Measurements from ENCODE around the gene CRHR2. TPM values are rescaled to one million over a fixed set of nuclear protein-coding genes. Genes with fewer than 3 reads are reported as not detected.

The CRHR2 gene
- total and polyA plus RNA-seq, 2 of the 4 experiments (the other 2 are of a cell fraction), result not detected

- H3K18ac ChIP-seq (ENCODE audit: low read depth, low read length), result no peak overlapping the region
- no peak overlapping the region for H3K27ac ChIP-seq (ENCODE audit: insufficient read depth, low read length)
- no peak overlapping the region for H3K23ac ChIP-seq (ENCODE audit: low read depth, low read length)
- H3K9ac ChIP-seq (ENCODE audit: low read depth, low read length), result no peak overlapping the region
- peaks cover 1% of the 10 kb centered on the region; the same call in 1 of the 2 replicates for H3K4me1 ChIP-seq (ENCODE audit: control insufficient read depth, insufficient read depth, low read length)
- H3K79me1 ChIP-seq (ENCODE audit: low read depth in 1 of 2, low read length in 2 of 2), result peaks cover 19 to 53% of the 10 kb centered on the region in 2 experiments
- no peak overlapping the region for H2AFZ ChIP-seq (replicated peaks; ENCODE audit: low read length, poor library complexity)
- dilution Hi-C loops (cut with HindIII; ENCODE audit: low sequenced_read_pairs, unreplicated experiment), result no loop called here
- no peak overlapping the region for H2BK15ac ChIP-seq (ENCODE audit: low read depth, low read length)
- no peak overlapping the region for H2BK5ac ChIP-seq (ENCODE audit: low read depth, low read length, poor library complexity, severe bottlenecking)
- H3K14ac ChIP-seq (replicated peaks; ENCODE audit: low read depth, low read length), result no peak overlapping the region
- H3K4ac ChIP-seq (ENCODE audit: low read depth, low read length), result no peak overlapping the region
- H2BK120ac ChIP-seq (ENCODE audit: low read depth, low read length), result no peak overlapping the region
- H3K36me3 ChIP-seq (ENCODE audit: control insufficient read depth, insufficient read depth, low read length), result peaks cover 45% of the 10 kb centered on the region
- peaks cover 58% of the 10 kb centered on the region for H4K20me1 ChIP-seq (ENCODE audit: insufficient read depth, low read length)
- ChIA-PET POLR2A (ENCODE audit: unreplicated experiment) (no interaction called here), CTCF (no interaction called here)
- H3K9me3 ChIP-seq (ENCODE audit: control insufficient read depth, insufficient read depth, low read length), result no peaks in the 10 kb centered on the region
- H4K91ac ChIP-seq (ENCODE audit: insufficient read depth, low read depth, low read length), result no peak overlapping the region
- no peak overlapping the region for H3K4me3 ChIP-seq (ENCODE audit: insufficient read depth, low read depth, low read length)
- peaks cover 5% of the 10 kb centered on the region for H3K9me1 ChIP-seq (ENCODE audit: insufficient read depth, low read length)
- no peak overlapping the region for H2AK5ac ChIP-seq (ENCODE audit: low read depth, low read length)
- H2BK20ac ChIP-seq (ENCODE audit: low read depth, low read length), result no peak overlapping the region
- ATAC-seq (ENCODE audit: low read depth) (no peak), DNase-seq (no peak)
- no CpG with 5 or more reads among the region's 3 CpGs for WGBS, 2 experiments (ENCODE audit: extremely low coverage in 2 of 2, insufficient read length in 1 of 2)
- no peak overlapping the region for H4K8ac ChIP-seq (ENCODE audit: low read depth in 2 of 2, low read length in 2 of 2)
- BruUV-seq (replicated peaks), result no TSS peak
- H3K56ac ChIP-seq (ENCODE audit: extremely low read depth, insufficient read depth, low read length), result no peak overlapping the region
- intact Hi-C loops (cut with micrococcal nuclease), result loop anchor here (2.0 kb wide), 1 partner anchor 14 kb away; no protein-coding TSS in a partner anchor
- H3K4me2 ChIP-seq (ENCODE audit: low read depth, low read length), result no peak overlapping the region
- H2AK9ac ChIP-seq (replicated peaks; ENCODE audit: low read depth, low read length, poor library complexity), result no peak overlapping the region
- H3K27me3 ChIP-seq (ENCODE audit: control insufficient read depth, insufficient read depth, low read length), result no peaks in the 10 kb centered on the region
- in situ Hi-C loops (cut with MboI; ENCODE audit: low sequenced_read_pairs), result no loop called here
- H4K5ac ChIP-seq (ENCODE audit: low read depth, low read length), result no peak overlapping the region
- TF ChIP-seq RAD21 (IDR thresholded peaks at IDR 0.05; ENCODE audit: low read length) (no peak), ELK1 (IDR thresholded peaks at IDR 0.05; ENCODE audit: borderline replicate concordance, low read depth, low read length) (no peak), RFX5 (IDR thresholded peaks at IDR 0.05; ENCODE audit: low read depth, low read length) (no peak), CTCF (conservative IDR thresholded peaks at IDR 0.05; ENCODE audit: low read depth, low read length) (no peak), CHD1 (IDR thresholded peaks at IDR 0.05; ENCODE audit: low read depth, low read length) (no peak), POLR2A (IDR thresholded peaks at IDR 0.05; ENCODE audit: low read depth, low read length) (no peak), MXI1 (IDR thresholded peaks at IDR 0.05; ENCODE audit: borderline replicate concordance, low read depth, low read length) (no peak), NFE2L2 (IDR thresholded peaks at IDR 0.05; ENCODE audit: low read depth, low read length) (no peak), MAFK (IDR thresholded peaks at IDR 0.05; ENCODE audit: low read depth, low read length) (no peak)
These were observed 77.4 kb downstream of the CRHR2 start for GRCh38 chr7:30604901-30605300.
